H1 (cell line): Measurements from ENCODE around the gene TMEM178B. TPM values are rescaled to one million over a fixed set of nuclear protein-coding genes. Genes with fewer than 3 reads are reported as not detected.

ENCODE experiments used
- E2F6 ChIP-seq: IDR thresholded peaks from 2 replicates; pipeline ENCODE4 v1.6.1; 2012; ENCODE audit warnings: inconsistent platforms
- EGR1 ChIP-seq: IDR thresholded peaks from 2 replicates; pipeline ENCODE4 v1.6.1; 2011; ENCODE audit warnings: low read depth, low read length, borderline replicate concordance
- GTF2F1 ChIP-seq: IDR thresholded peaks from 2 replicates; pipeline ENCODE4 v1.6.1; 2012; ENCODE audit warnings: low read depth, low read length, improper control_type of control experiment, borderline replicate concordance
- RAD21 ChIP-seq, 2 experiments: IDR thresholded peaks in 1 of 2; conservative IDR thresholded peaks in 1 of 2; 2 replicates each; pipeline ENCODE4 v1.6.1; 2011; ENCODE audit warnings: low read depth in 2 of 2, low read length in 2 of 2, improper control_type of control experiment in 1 of 2, inconsistent platforms in 1 of 2, mild to moderate bottlenecking in 1 of 2, moderate library complexity in 1 of 2
- RFX5 ChIP-seq: IDR thresholded peaks from 2 replicates; pipeline ENCODE4 v1.6.1; 2011; ENCODE audit warnings: low read depth, low read length, improper control_type of control experiment, borderline replicate concordance
- SIN3A ChIP-seq, 2 experiments: IDR thresholded peaks in 1 of 2; conservative IDR thresholded peaks in 1 of 2; 2 replicates each; pipeline ENCODE4 v1.6.1; 2011 to 2012; ENCODE audit warnings: low read length in 2 of 2, improper control_type of control experiment in 1 of 2, low read depth in 1 of 2, mild to moderate bottlenecking in 1 of 2
- polyA plus RNA-seq, 7 experiments: library from polyadenylated mRNA; depleted of rRNA in 3 of 7; stranded (reverse) in 5 of 7; unstranded in 2 of 7; fragments of >200 nt in 5 of 7; fragments of 200-250 nt in 2 of 7; gene quantifications; 1 replicate in 5 of 7; 2 replicates in 1 of 7; 4 replicates in 1 of 7; pipeline versions ENCODE4 v1.2.1 to v1.2.3, GENCODE V29; 2011 to 2013; ENCODE audit warnings: missing spikeins in 2 of 7, mixed read lengths in 2 of 7
- total RNA-seq: library from RNA; stranded (reverse); fragmentation: NEBNext Ultra II Directional; extraction: Animal tissue kit (Norgen Biotek cat#: 25700); gene quantifications from 2 replicates; pipeline ENCODE4 v1.2.1, GENCODE V29; 2021
- TF ChIP-seq, protein P1 (sequence below): fragments of 300-600 bp; sonication (generic); IDR thresholded peaks from 2 replicates; pipeline ENCODE4 v1.7.1; 2012; ENCODE audit warnings: low read length, moderate library complexity, mild to moderate bottlenecking, inconsistent platforms; ENCODE audit not compliant: insufficient replicate concordance

Gene TMEM178B
- total and polyA plus RNA-seq, 2 of the 8 experiments (the other 6 are each of a cell fraction or from before 2014, with no cell fraction given) = 5.3 to 18.1 TPM

- no peak for TF ChIP-seq E2F6
- no peak for TF ChIP-seq GTF2F1
- no peak for TF ChIP-seq EGR1
- no peak for TF ChIP-seq SIN3A (conservative IDR thresholded peaks at IDR 0.05 in 1 of 2, IDR thresholded peaks at IDR 0.05 in 1 of 2; ENCODE audit: low read depth in 1 of 2, low read length in 2 of 2)
- no peak for TF ChIP-seq RAD21 (IDR thresholded peaks at IDR 0.05 in 1 of 2, conservative IDR thresholded peaks at IDR 0.05 in 1 of 2; ENCODE audit: low read depth in 2 of 2, low read length in 2 of 2)
- TF ChIP-seq RFX5 = no peak
- TF ChIP-seq, protein P1, sequence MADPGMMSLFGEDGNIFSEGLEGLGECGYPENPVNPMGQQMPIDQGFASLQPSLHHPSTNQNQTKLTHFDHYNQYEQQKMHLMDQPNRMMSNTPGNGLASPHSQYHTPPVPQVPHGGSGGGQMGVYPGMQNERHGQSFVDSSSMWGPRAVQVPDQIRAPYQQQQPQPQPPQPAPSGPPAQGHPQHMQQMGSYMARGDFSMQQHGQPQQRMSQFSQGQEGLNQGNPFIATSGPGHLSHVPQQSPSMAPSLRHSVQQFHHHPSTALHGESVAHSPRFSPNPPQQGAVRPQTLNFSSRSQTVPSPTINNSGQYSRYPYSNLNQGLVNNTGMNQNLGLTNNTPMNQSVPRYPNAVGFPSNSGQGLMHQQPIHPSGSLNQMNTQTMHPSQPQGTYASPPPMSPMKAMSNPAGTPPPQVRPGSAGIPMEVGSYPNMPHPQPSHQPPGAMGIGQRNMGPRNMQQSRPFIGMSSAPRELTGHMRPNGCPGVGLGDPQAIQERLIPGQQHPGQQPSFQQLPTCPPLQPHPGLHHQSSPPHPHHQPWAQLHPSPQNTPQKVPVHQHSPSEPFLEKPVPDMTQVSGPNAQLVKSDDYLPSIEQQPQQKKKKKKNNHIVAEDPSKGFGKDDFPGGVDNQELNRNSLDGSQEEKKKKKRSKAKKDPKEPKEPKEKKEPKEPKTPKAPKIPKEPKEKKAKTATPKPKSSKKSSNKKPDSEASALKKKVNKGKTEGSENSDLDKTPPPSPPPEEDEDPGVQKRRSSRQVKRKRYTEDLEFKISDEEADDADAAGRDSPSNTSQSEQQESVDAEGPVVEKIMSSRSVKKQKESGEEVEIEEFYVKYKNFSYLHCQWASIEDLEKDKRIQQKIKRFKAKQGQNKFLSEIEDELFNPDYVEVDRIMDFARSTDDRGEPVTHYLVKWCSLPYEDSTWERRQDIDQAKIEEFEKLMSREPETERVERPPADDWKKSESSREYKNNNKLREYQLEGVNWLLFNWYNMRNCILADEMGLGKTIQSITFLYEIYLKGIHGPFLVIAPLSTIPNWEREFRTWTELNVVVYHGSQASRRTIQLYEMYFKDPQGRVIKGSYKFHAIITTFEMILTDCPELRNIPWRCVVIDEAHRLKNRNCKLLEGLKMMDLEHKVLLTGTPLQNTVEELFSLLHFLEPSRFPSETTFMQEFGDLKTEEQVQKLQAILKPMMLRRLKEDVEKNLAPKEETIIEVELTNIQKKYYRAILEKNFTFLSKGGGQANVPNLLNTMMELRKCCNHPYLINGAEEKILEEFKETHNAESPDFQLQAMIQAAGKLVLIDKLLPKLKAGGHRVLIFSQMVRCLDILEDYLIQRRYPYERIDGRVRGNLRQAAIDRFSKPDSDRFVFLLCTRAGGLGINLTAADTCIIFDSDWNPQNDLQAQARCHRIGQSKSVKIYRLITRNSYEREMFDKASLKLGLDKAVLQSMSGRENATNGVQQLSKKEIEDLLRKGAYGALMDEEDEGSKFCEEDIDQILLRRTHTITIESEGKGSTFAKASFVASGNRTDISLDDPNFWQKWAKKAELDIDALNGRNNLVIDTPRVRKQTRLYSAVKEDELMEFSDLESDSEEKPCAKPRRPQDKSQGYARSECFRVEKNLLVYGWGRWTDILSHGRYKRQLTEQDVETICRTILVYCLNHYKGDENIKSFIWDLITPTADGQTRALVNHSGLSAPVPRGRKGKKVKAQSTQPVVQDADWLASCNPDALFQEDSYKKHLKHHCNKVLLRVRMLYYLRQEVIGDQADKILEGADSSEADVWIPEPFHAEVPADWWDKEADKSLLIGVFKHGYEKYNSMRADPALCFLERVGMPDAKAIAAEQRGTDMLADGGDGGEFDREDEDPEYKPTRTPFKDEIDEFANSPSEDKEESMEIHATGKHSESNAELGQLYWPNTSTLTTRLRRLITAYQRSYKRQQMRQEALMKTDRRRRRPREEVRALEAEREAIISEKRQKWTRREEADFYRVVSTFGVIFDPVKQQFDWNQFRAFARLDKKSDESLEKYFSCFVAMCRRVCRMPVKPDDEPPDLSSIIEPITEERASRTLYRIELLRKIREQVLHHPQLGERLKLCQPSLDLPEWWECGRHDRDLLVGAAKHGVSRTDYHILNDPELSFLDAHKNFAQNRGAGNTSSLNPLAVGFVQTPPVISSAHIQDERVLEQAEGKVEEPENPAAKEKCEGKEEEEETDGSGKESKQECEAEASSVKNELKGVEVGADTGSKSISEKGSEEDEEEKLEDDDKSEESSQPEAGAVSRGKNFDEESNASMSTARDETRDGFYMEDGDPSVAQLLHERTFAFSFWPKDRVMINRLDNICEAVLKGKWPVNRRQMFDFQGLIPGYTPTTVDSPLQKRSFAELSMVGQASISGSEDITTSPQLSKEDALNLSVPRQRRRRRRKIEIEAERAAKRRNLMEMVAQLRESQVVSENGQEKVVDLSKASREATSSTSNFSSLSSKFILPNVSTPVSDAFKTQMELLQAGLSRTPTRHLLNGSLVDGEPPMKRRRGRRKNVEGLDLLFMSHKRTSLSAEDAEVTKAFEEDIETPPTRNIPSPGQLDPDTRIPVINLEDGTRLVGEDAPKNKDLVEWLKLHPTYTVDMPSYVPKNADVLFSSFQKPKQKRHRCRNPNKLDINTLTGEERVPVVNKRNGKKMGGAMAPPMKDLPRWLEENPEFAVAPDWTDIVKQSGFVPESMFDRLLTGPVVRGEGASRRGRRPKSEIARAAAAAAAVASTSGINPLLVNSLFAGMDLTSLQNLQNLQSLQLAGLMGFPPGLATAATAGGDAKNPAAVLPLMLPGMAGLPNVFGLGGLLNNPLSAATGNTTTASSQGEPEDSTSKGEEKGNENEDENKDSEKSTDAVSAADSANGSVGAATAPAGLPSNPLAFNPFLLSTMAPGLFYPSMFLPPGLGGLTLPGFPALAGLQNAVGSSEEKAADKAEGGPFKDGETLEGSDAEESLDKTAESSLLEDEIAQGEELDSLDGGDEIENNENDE = no peak
Measured at GRCh38 chr7:141128931-141129330, 55.1 kb downstream of the TMEM178B start (continued).
